Measurements from ENCODE around the gene S100A2. TPM values are rescaled to one million over a fixed set of nuclear protein-coding genes. Genes with fewer than 3 reads are reported as not detected.
A peak's percentile ranks its signal among the peaks of the same experiment; 100 is the strongest.

The S100A2 gene
- polyA plus RNA-seq, 3 donors, result 0.32 TPM; not detected in 2

- Histone ChIP-seq H3K9me3 (replicated peaks in 1 of 2; ENCODE audit: control insufficient read depth in 1 of 2, insufficient read depth in 1 of 2, low read length in 2 of 2) (no peaks in the 10 kb centered on the region), H3K27me3 (ENCODE audit: control insufficient read depth in 2 of 2, insufficient read depth in 2 of 2, low read length in 2 of 2) (no peaks in the 10 kb centered on the region), H3K79me2 (ENCODE audit: insufficient read depth, low read length) (peaks cover 40% of the 10 kb centered on the region), H4K20me1 (ENCODE audit: insufficient read depth, low read length) (peaks cover 35% of the 10 kb centered on the region), H3K4me1 (ENCODE audit: control insufficient read depth in 1 of 2, insufficient read depth in 2 of 2, low read length in 2 of 2) (peaks cover 75 to 87% of the 10 kb centered on the region in 2 donors), H3K36me3 (replicated peaks in 1 of 2; ENCODE audit: control insufficient read depth in 1 of 2, insufficient read depth in 2 of 2, low read length in 2 of 2) (peaks cover 17 to 24% of the 10 kb centered on the region in 2 donors), H2AFZ (ENCODE audit: insufficient read depth, low read depth, low read length, poor library complexity, severe bottlenecking) (no peak overlapping the region), H3K4me3 (replicated peaks in 1 of 3; ENCODE audit: low read depth in 2 of 3, low read length in 3 of 3) (peak overlapping the region in 1 of 3 experiments; percentile 22), H3K27ac (ENCODE audit: low read depth in 1 of 2, low read length in 2 of 2) (peak overlapping the region in 1 of 2 donors; percentile 91), H3K4me2 (replicated peaks; ENCODE audit: extremely low read depth, low read length, poor library complexity, severe bottlenecking) (peak overlapping the region; percentile 98), H3K9ac (ENCODE audit: insufficient read depth, low read length, poor library complexity, severe bottlenecking) (no peak overlapping the region)
- Mint-ChIP-seq H3K9me3 (peaks cover 0 to 1% (median 0%) of the 10 kb centered on the region in 7 donors), H3K4me3 (no peak overlapping the region), H3K4me1 (peaks cover 85% of the 10 kb centered on the region), H3K27ac (peak overlapping the region; percentile 90 to 98 (median 95)), H3K27me3 (ENCODE audit: low read depth in 3 of 3) (peaks cover 0 to 3% (median 0%) of the 10 kb centered on the region in 3 donors), H3K36me3 (peaks cover 35 to 42% of the 10 kb centered on the region in 2 donors)
- intact Hi-C loops (cut with micrococcal nuclease), result no loop called here
- WGBS (ENCODE audit: insufficient coverage), result 88% methylated on average over 1 of the region's 4 CpGs
- TF ChIP-seq CTCF (IDR thresholded peaks at IDR 0.05), result no peak
- no peak for DNase-seq
Observed at GRCh38 chr1:153539395-153540093, 26.1 kb downstream of the S100A2 start.

GRCh38 chr1:153538315-153538821 lies 27.3 kb downstream of the S100A2 start:
- H3K27me3 Mint-ChIP-seq (ENCODE audit: low read depth in 3 of 3), result peaks cover 0 to 3% (median 0%) of the 10 kb centered on the region in 3 donors
- no peak for TF ChIP-seq CTCF (IDR thresholded peaks at IDR 0.05)
- Histone ChIP-seq H3K4me2 (replicated peaks; ENCODE audit: extremely low read depth, low read length, poor library complexity, severe bottlenecking) (no peak overlapping the region), H3K9ac (ENCODE audit: insufficient read depth, low read length, poor library complexity, severe bottlenecking) (no peak overlapping the region), H3K36me3 (replicated peaks in 1 of 2; ENCODE audit: control insufficient read depth in 1 of 2, insufficient read depth in 2 of 2, low read length in 2 of 2) (peaks cover 12 to 17% of the 10 kb centered on the region in 2 donors), H3K79me2 (ENCODE audit: insufficient read depth, low read length) (peaks cover 40% of the 10 kb centered on the region), H3K27ac (ENCODE audit: low read depth in 1 of 2, low read length in 2 of 2) (no peak overlapping the region), H3K27me3 (ENCODE audit: control insufficient read depth in 2 of 2, insufficient read depth in 2 of 2, low read length in 2 of 2) (no peaks in the 10 kb centered on the region), H3K9me3 (replicated peaks in 1 of 2; ENCODE audit: control insufficient read depth in 1 of 2, insufficient read depth in 1 of 2, low read length in 2 of 2) (no peaks in the 10 kb centered on the region), H4K20me1 (ENCODE audit: insufficient read depth, low read length) (peaks cover 35% of the 10 kb centered on the region), H3K4me3 (replicated peaks in 1 of 3; ENCODE audit: low read depth in 2 of 3, low read length in 3 of 3) (no peak overlapping the region), H2AFZ (ENCODE audit: insufficient read depth, low read depth, low read length, poor library complexity, severe bottlenecking) (no peak overlapping the region), H3K4me1 (ENCODE audit: control insufficient read depth in 1 of 2, insufficient read depth in 2 of 2, low read length in 2 of 2) (peaks cover 75 to 87% of the 10 kb centered on the region in 2 donors)
- WGBS (ENCODE audit: insufficient coverage), result 69% methylated on average over 4 of the region's 6 CpGs
- no peak overlapping the region for H3K4me3 Mint-ChIP-seq
- H3K9me3 Mint-ChIP-seq, result peaks cover 0 to 1% (median 0%) of the 10 kb centered on the region in 7 donors
- peaks cover 34 to 42% of the 10 kb centered on the region in 2 donors for H3K36me3 Mint-ChIP-seq
- H3K27ac Mint-ChIP-seq, result peak overlapping the region in 4 of 7 donors; percentile 46 to 68 (median 63)
- peaks cover 85% of the 10 kb centered on the region for H3K4me1 Mint-ChIP-seq
- no peak for DNase-seq
- intact Hi-C loops (cut with micrococcal nuclease), result no loop called here

Measured in CD14-positive monocyte (primary cell).